SK-N-SH (cell line): ENCODE results near the gene SCAPER. TPM values are rescaled to one million over a fixed set of nuclear protein-coding genes. Genes with fewer than 3 reads are reported as not detected.

Source experiments
- CTCF ChIA-PET: fragments of 300-600, 350-600 bp; formaldehyde crosslinking; extraction: SDS; loops from one replicate; lab custom pipeline; 2021; lab: Yijun Ruan, JAX
- POLR2A ChIA-PET: fragments of 350-600 bp; sonication (Branson Sonifier 250); formaldehyde crosslinking; extraction: SDS; loops from one replicate; lab custom pipeline; 2020; ENCODE audit warnings: antibody characterized with exemption, inconsistent platforms; lab: Yijun Ruan, JAX
- DNase-seq: peaks from one replicate; pipeline ENCODE4 v3.0.0; 2012
- H2AFZ ChIP-seq: fragments of 200-600 bp; sonication (generic); 2 replicates; pipeline ENCODE4 v1.8.1; 2016; ENCODE audit warnings: antibody characterized with exemption, mild to moderate bottlenecking, low read depth
- H3F3A ChIP-seq: fragments of 200-600 bp; sonication (generic); replicated peaks from 2 replicates; pipeline ENCODE3; 2016; ENCODE audit warnings: antibody characterized with exemption, mild to moderate bottlenecking; ENCODE audit not compliant: insufficient read depth
- H3K27ac ChIP-seq, 2 experiments: fragments of 200-500 bp in 1 of 2; fragments of 200-600 bp in 1 of 2; sonication (Bioruptor generic) in 1 of 2; sonication (generic), shearing (Covaris generic) in 1 of 2; 2 replicates each; pipeline versions ENCODE4 v1.5.1 to v1.6.1; 2014 to 2016; ENCODE audit warnings: low read depth in 2 of 2, inconsistent platforms in 1 of 2, low read length in 1 of 2, mild to moderate bottlenecking in 1 of 2, mixed read lengths in 1 of 2
- H3K27me3 ChIP-seq: fragments of 200-600 bp; sonication (generic), shearing (Covaris generic); 2 replicates; pipeline ENCODE4 v1.6.1; 2016; ENCODE audit warnings: mixed run types; ENCODE audit not compliant: insufficient read depth
- H3K36me3 ChIP-seq, 2 experiments: fragments of 200-500 bp in 1 of 2; fragments of 200-600 bp in 1 of 2; sonication (Bioruptor generic) in 1 of 2; sonication (generic) in 1 of 2; replicated peaks in 1 of 2; 2 replicates each; pipeline versions ENCODE3 to v1.5.1; 2014 to 2016; ENCODE audit warnings: low read length in 1 of 2, mild to moderate bottlenecking in 1 of 2; ENCODE audit not compliant: insufficient read depth in 2 of 2, control insufficient read depth in 1 of 2
- H3K4me1 ChIP-seq, 2 experiments: fragments of 200-500 bp in 1 of 2; fragments of 200-600 bp in 1 of 2; sonication (Bioruptor generic) in 1 of 2; sonication (generic), shearing (Covaris generic) in 1 of 2; 2 replicates each; pipeline versions ENCODE4 v1.5.1 to v1.6.1; 2014 to 2016; ENCODE audit warnings: low read depth in 1 of 2, low read length in 1 of 2, mixed run types in 1 of 2; ENCODE audit not compliant: insufficient read depth in 2 of 2, control insufficient read depth in 1 of 2
- H3K4me2 ChIP-seq: fragments of 200-600 bp; sonication (generic), shearing (Covaris generic); 2 replicates; pipeline ENCODE4 v1.6.1; 2017; ENCODE audit warnings: mixed run types
- H3K4me3 ChIP-seq, 2 experiments: fragments of 200-500 bp in 1 of 2; fragments of 200-600 bp in 1 of 2; sonication (Bioruptor generic) in 1 of 2; sonication (generic), shearing (Covaris generic) in 1 of 2; 2 replicates each; pipeline versions ENCODE4 v1.5.1 to v1.8.1; 2014 to 2016; ENCODE audit warnings: low read depth in 2 of 2, inconsistent platforms in 1 of 2, low read length in 1 of 2, mild to moderate bottlenecking in 1 of 2, mixed read lengths in 1 of 2, moderate library complexity in 1 of 2
- H3K79me2 ChIP-seq: fragments of 200-600 bp; sonication (generic); 2 replicates; pipeline ENCODE4 v1.8.1; 2017; ENCODE audit warnings: mild to moderate bottlenecking; ENCODE audit not compliant: insufficient read depth
- H3K9ac ChIP-seq: fragments of 200-600 bp; sonication (generic); 2 replicates; pipeline ENCODE4 v1.6.1; 2017; ENCODE audit warnings: mixed run types
- H3K9me2 ChIP-seq: fragments of 200-600 bp; sonication (generic); 2 replicates; pipeline ENCODE4 v1.6.1; 2017; ENCODE audit warnings: mixed run types
- H3K9me3 ChIP-seq: fragments of 200-600 bp; sonication (generic); 2 replicates; pipeline ENCODE4 v1.6.1; 2017; ENCODE audit warnings: mixed run types, mild to moderate bottlenecking, moderate library complexity
- H4K20me1 ChIP-seq: fragments of 200-600 bp; sonication (generic); 2 replicates; pipeline ENCODE4 v1.6.1; 2017; ENCODE audit warnings: mild to moderate bottlenecking, mixed run types; ENCODE audit not compliant: insufficient read depth
- CHD2 ChIP-seq: fragments of 150-350 bp; IDR thresholded peaks from 2 replicates; pipeline ENCODE4 v1.6.1; 2018; ENCODE audit warnings: low read length; ENCODE audit not compliant: partially characterized antibody
- CTCF ChIP-seq: fragments of 200-600 bp; sonication (generic); IDR thresholded peaks from 2 replicates; pipeline ENCODE4 v1.6.1; 2017; ENCODE audit warnings: antibody characterized with exemption, mild to moderate bottlenecking, moderate library complexity
- EP300 ChIP-seq, 2 experiments: IDR thresholded peaks; 2 replicates each; pipeline versions ENCODE4 v1.4.0 to v1.6.1; 2012; ENCODE audit warnings: borderline replicate concordance in 1 of 2, low read depth in 1 of 2, low read length in 1 of 2
- EZH2phosphoT487 ChIP-seq: fragments of 200-600 bp; sonication (generic); IDR thresholded peaks from 2 replicates; pipeline ENCODE4 v1.6.1; 2017; ENCODE audit warnings: low read depth, mixed run types, mild to moderate bottlenecking, antibody characterized with exemption, moderate library complexity, borderline replicate concordance
- FOSL2 ChIP-seq: IDR thresholded peaks from 2 replicates; pipeline ENCODE4 v1.4.0; 2012; ENCODE audit warnings: low read depth, mild to moderate bottlenecking, moderate library complexity, borderline replicate concordance
- IRF3 ChIP-seq: fragments of 150-350 bp; IDR thresholded peaks from 2 replicates; pipeline ENCODE4 v1.6.1; 2016; ENCODE audit warnings: mild to moderate bottlenecking, low read depth, low read length
- JUND ChIP-seq: IDR thresholded peaks from 2 replicates; pipeline ENCODE4 v1.4.0; 2012
- MAX ChIP-seq: IDR thresholded peaks from 2 replicates; pipeline ENCODE4 v1.4.0; 2012; ENCODE audit warnings: low read depth
- PBX3 ChIP-seq: IDR thresholded peaks from 2 replicates; pipeline ENCODE4; 2012
- RAD21 ChIP-seq: IDR thresholded peaks from 2 replicates; pipeline ENCODE4 v1.6.1; 2012; ENCODE audit warnings: mild to moderate bottlenecking, low read length
- RCOR1 ChIP-seq: fragments of 150-350 bp; IDR thresholded peaks from 2 replicates; pipeline ENCODE4 v1.6.1; 2017; ENCODE audit warnings: antibody characterized with exemption, low read length
- REST ChIP-seq: IDR thresholded peaks from 2 replicates; pipeline ENCODE4 v1.6.1; 2012; ENCODE audit warnings: mild to moderate bottlenecking, low read depth, low read length, moderate library complexity
- SIN3A ChIP-seq: IDR thresholded peaks from 2 replicates; pipeline ENCODE4 v1.6.1; 2012; ENCODE audit warnings: low read depth, mild to moderate bottlenecking, low read length, moderate library complexity, borderline replicate concordance
- TCF12 ChIP-seq: IDR thresholded peaks from 2 replicates; pipeline ENCODE4 v1.4.0; 2012
- YY1 ChIP-seq: IDR thresholded peaks from 2 replicates; pipeline ENCODE4 v1.4.0; 2012; ENCODE audit warnings: low read depth, mild to moderate bottlenecking
- WGBS: methylation state at CpG from one replicate; pipeline ENCODE4 v1.1.6; 2017; ENCODE audit warnings: low lambda C conversion rate; 5-methylcytosine and 5-hydroxymethylcytosine counted together
- polyA plus RNA-seq, 3 experiments: library from polyadenylated mRNA; depleted of rRNA; stranded (reverse); fragments of >200 nt; gene quantifications; 2 replicates each; pipeline ENCODE4 v1.2.3, GENCODE V29; 2012

Gene SCAPER
- polyA plus RNA-seq, 1 of the 3 experiments (the other 2 are of a cell fraction): 1.8 TPM

GRCh38 chr15:76871930-76872329, 33.2 kb downstream of the SCAPER start:
- Histone ChIP-seq H3K27ac (no peak overlapping the region), H3K27me3 (no peaks in the 10 kb centered on the region), H2AFZ (no peak overlapping the region), H3K9ac (no peak overlapping the region), H3K4me2 (no peak overlapping the region), H3K36me3 (peaks cover 0 to 14% of the 10 kb centered on the region in 2 experiments), H3K9me3 (no peaks in the 10 kb centered on the region), H4K20me1 (no peaks in the 10 kb centered on the region), H3K79me2 (no peaks in the 10 kb centered on the region; the same call in 1 of the 2 replicates), H3K4me1 (no peaks in the 10 kb centered on the region), H3K9me2 (no peaks in the 10 kb centered on the region), H3F3A (peaks cover 5% of the 10 kb centered on the region), H3K4me3 (no peak overlapping the region)
- DNase-seq: no peak
- POLR2A ChIA-PET: no interaction called here
- TF ChIP-seq JUND (no peak), EP300 (IDR thresholded peaks at IDR 0.05; ENCODE audit: borderline replicate concordance in 1 of 2, low read depth in 1 of 2, low read length in 1 of 2) (no peak), IRF3 (no peak), RAD21 (no peak), PBX3 (no peak), YY1 (no peak), CTCF (no peak), SIN3A (no peak), TCF12 (no peak), REST (no peak), EZH2phosphoT487 (no peak), RCOR1 (no peak), CHD2 (no peak), FOSL2 (no peak), MAX (no peak)
- 93% methylated on average over 2 of the region's 2 CpGs for WGBS
- CTCF ChIA-PET: interaction anchor here (0.7 to 0.9 kb wide), 2 partner anchors 230 to 681 kb away, joined by 3 read pairs; no protein-coding TSS in a partner anchor
